ENCODE results near the gene PCDHGC5. TPM values are rescaled to one million over a fixed set of nuclear protein-coding genes. Genes with fewer than 3 reads are reported as not detected.

The PCDHGC5 gene
- total RNA-seq, 6 experiments from 2014 or later: 0.24 to 0.37 (median 0.32) TPM

DNA sequence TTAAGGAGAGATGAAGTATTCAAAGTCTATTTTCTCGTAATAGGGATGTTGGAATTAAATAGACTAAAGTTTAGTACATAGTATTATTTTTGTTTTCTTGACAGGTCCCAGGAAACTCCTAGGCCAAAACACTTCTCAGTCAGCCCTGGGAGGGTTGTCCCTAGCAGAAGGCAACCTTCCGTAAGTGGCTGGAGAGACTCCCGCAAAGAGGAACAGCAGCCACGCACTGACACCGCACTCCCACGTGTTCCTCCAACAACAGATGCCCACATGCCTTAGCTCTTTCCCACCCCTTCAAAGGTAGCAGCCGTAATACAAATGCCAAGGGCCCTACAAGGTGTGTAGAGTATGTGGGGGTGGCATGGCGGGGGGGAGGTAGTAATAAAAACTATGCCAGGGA lies 28.4 kb downstream of the PCDHGC5 start:
- TF ChIP-seq, protein P1, sequence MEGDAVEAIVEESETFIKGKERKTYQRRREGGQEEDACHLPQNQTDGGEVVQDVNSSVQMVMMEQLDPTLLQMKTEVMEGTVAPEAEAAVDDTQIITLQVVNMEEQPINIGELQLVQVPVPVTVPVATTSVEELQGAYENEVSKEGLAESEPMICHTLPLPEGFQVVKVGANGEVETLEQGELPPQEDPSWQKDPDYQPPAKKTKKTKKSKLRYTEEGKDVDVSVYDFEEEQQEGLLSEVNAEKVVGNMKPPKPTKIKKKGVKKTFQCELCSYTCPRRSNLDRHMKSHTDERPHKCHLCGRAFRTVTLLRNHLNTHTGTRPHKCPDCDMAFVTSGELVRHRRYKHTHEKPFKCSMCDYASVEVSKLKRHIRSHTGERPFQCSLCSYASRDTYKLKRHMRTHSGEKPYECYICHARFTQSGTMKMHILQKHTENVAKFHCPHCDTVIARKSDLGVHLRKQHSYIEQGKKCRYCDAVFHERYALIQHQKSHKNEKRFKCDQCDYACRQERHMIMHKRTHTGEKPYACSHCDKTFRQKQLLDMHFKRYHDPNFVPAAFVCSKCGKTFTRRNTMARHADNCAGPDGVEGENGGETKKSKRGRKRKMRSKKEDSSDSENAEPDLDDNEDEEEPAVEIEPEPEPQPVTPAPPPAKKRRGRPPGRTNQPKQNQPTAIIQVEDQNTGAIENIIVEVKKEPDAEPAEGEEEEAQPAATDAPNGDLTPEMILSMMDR (IDR thresholded peaks at IDR 0.05): no peak
- H3K4me3 ChIP-seq: no peak overlapping the region
- H3K27me3 ChIP-seq: no peaks in the 10 kb centered on the region
- H3K9me3 ChIP-seq: no peaks in the 10 kb centered on the region
- ATAC-seq (no peak), DNase-seq (peak in 1 of 3 donors; percentile 36)
- peaks cover 0 to 45% (median 14%) of the 10 kb centered on the region in 4 donors for H3K36me3 ChIP-seq
- WGBS (ENCODE audit: insufficient coverage, low coverage, low lambda C conversion rate, missing lambda C conversion rate): 69% methylated on average over 8 of the region's 8 CpGs
- H3K27ac ChIP-seq: no peak overlapping the region
- intact Hi-C loops (cut with DNase I): no loop called here
- H3K4me1 ChIP-seq: peaks cover 0 to 15% (median 0%) of the 10 kb centered on the region in 4 donors

DNA sequence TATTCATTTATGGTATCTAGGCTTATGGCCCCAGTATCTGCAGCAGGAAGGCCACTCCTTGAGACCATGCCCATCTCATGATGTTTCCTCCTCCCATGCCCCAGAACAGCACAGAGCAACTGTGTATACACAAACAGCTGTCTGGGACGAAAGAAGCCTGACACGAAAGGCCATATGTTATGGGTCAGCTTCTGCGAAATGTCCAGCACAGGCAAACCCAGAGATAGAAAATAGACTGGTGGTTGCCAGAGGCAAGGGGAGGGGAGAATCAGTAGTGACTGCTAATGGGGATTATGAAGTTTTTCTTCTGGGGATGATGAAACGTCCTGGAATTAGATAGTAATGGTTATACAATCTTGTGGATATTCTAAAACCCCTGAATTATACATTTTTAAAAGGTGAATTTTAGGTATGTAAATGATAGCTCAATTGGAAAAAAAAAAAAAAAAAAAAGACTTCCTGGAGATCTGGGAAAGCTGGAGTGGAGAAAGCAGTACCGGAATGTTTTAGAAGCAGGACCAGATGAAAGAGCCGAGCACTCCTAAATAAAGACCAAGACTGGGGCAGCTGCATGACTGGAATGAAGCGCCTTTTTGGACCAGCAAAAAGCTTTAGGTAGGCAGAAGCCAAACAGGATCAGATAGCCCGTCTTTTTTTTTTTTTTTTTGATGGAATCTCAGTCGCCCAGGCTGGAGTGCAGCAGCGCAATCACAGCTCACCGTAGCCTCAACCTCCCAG lies 29.2 kb downstream of the PCDHGC5 start:
- H3K27ac ChIP-seq: no peak overlapping the region
- WGBS (ENCODE audit: insufficient coverage, low coverage, low lambda C conversion rate, missing lambda C conversion rate): 79% methylated on average over 11 of the region's 11 CpGs

DNA sequence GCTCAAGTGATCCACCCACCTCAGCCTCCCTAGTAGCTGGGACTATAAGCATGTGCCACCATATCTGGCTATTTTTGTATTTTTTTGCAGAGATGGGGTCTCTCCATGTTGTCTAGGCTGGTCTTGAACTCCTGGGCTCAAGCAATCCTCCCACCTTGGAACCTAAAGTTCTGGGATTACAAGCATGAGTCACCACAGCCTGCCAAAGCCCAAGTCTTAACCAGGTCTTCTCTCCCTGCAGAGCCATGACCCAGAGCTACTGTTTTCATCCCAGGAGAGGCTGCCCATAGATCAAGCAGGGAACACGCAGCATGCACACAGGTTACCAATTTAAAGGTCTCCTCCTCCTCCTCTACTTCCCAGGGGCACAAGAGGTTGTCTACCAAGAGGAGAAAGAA lies 29.7 kb downstream of the PCDHGC5 start:
- TF ChIP-seq POLR2A (IDR thresholded peaks at IDR 0.05): no peak
- TF ChIP-seq, protein P1 (IDR thresholded peaks at IDR 0.05): no peak
- ATAC-seq (no peak), DNase-seq (no peak)
- intact Hi-C loops (cut with DNase I): no loop called here
- no peak overlapping the region for H3K27ac ChIP-seq
- no peaks in the 10 kb centered on the region for H3K27me3 ChIP-seq
- peaks cover 0 to 57% (median 18%) of the 10 kb centered on the region in 4 donors for H3K36me3 ChIP-seq
- H3K9me3 ChIP-seq: no peaks in the 10 kb centered on the region
- 100% methylated on average over 1 of the region's 1 CpG for WGBS (ENCODE audit: insufficient coverage, low coverage, low lambda C conversion rate, missing lambda C conversion rate)
- H3K4me1 ChIP-seq: peaks cover 0 to 4% (median 0%) of the 10 kb centered on the region in 4 donors
- no peak overlapping the region for H3K4me3 ChIP-seq

More for the DNA sequence above, 29.2 kb downstream of the PCDHGC5 start:
- H3K36me3 ChIP-seq: peaks cover 0 to 51% (median 16%) of the 10 kb centered on the region in 4 donors
- H3K27me3 ChIP-seq: no peaks in the 10 kb centered on the region
- H3K4me1 ChIP-seq: peaks cover 0 to 8% (median 0%) of the 10 kb centered on the region in 4 donors
- DNase-seq: peak in 1 of 3 donors; percentile 36
- H3K4me3 ChIP-seq: no peak overlapping the region
- intact Hi-C loops (cut with DNase I): no loop called here
- TF ChIP-seq, protein P1 (IDR thresholded peaks at IDR 0.05): no peak
- TF ChIP-seq POLR2A (IDR thresholded peaks at IDR 0.05): no peak
- no peak for ATAC-seq
- H3K9me3 ChIP-seq: no peaks in the 10 kb centered on the region

DNA sequence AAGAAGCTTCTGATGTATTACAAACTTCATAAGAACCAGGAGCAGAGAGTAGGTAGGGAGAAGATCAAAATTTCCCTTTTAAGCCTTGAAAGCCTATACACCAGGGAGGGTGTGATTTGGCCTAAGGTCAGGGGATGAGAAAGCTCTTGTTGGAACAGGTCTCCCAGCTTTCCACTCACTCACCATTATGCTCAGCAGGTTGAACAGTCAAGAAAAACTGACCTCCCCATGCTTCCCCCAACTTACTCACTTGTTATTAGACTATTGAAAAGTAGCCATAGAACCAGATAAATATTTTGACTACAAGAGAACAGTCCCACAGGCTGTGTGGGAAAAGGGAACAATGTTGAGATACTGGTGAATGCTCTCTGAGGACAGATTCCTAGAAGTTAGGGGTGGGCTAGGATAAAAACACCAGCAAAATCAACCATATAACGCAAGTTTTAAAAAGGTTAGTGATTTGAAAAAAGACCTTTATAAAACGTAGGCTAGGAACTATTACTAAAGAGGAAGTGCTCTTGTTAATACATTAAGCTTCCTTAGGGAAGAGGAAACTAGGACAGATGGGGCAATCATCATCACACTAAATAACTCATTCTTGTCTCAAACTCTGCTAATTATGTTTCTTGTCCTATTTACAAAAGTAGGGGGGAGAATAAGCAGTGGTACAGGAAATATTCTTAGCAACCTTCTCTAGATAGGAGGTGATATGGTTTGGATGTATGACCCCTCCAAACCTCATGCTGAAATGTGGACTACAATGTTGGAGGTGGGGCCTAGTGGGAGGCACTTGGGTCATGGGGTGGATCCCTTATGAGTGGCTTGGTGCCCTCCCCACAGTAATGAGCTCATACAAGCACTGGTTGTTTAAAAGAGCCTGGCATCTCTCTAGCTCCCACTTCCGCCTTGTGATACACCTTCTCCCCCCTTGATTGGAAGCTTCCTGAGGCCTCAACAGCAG lies 31.0 kb downstream of the PCDHGC5 start:
- ATAC-seq: no peak
- no peak for DNase-seq
- intact Hi-C loops (cut with DNase I): loop anchor here in 1 of 2 donors (10.0 kb wide), 1 partner anchor 45 kb away; the partner anchor contains the start of gene PCDHGC3
- Histone ChIP-seq H3K4me3 (no peak overlapping the region), H3K36me3 (peaks cover 0 to 65% (median 20%) of the 10 kb centered on the region in 4 donors), H3K27me3 (no peaks in the 10 kb centered on the region), H3K27ac (peak overlapping the region in 1 of 3 donors; percentile 49), H3K4me1 (peaks cover 0 to 12% (median under 1%) of the 10 kb centered on the region in 4 donors), H3K9me3 (no peaks in the 10 kb centered on the region)
- WGBS (ENCODE audit: insufficient coverage, low coverage, low lambda C conversion rate, missing lambda C conversion rate): 53% methylated on average over 2 of the region's 3 CpGs
- TF ChIP-seq, protein P1 (IDR thresholded peaks at IDR 0.05): no peak
- TF ChIP-seq POLR2A (IDR thresholded peaks at IDR 0.05): no peak

Measured in right lobe of liver (tissue), 6 donors.